HG02870 (cell line): ENCODE measurements around the gene PPFIA3.
"Not testable (repeated sequence)": the region's sequence is repeated elsewhere in the genome, so short reads cannot be mapped to it uniquely, and the experiment has no call there.

Experiments used
- ATAC-seq: cut with Tn5 transposase; IDR thresholded peaks from one replicate; pipeline ENCODE4 v1.9.1; 2021; ENCODE audit warnings: mild to moderate bottlenecking, moderate library complexity; ENCODE audit not compliant: unreplicated experiment

PPFIA3 gene

GRCh38 chr19:49173198-49173597 lies 53.9 kb downstream of the PPFIA3 start:
- ATAC-seq = no peak

- ATAC-seq = no peak
Measured at GRCh38 chr19:49180659-49181058, 61.3 kb downstream of the PPFIA3 start.

GRCh38 chr19:49182010-49182847 lies 62.9 kb downstream of the PPFIA3 start:
- not testable (repeated sequence) for ATAC-seq

- ATAC-seq = no peak
Measured at GRCh38 chr19:49182848-49183375, 63.6 kb downstream of the PPFIA3 start.

GRCh38 chr19:49186108-49186507 lies 66.8 kb downstream of the PPFIA3 start:
- no peak for ATAC-seq

- no peak for ATAC-seq
Measured at GRCh38 chr19:49188626-49189200, 69.4 kb downstream of the PPFIA3 start.

GRCh38 chr19:49189259-49189658 lies 69.9 kb downstream of the PPFIA3 start:
- ATAC-seq = no peak

GRCh38 chr19:49190781-49191180 lies 71.4 kb downstream of the PPFIA3 start:
- ATAC-seq = no peak

- ATAC-seq = no peak
Measured at GRCh38 chr19:49193822-49194394, 74.6 kb downstream of the PPFIA3 start.

- no peak for ATAC-seq
Measured at GRCh38 chr19:49194408-49194807, 75.1 kb downstream of the PPFIA3 start.

GRCh38 chr19:49196527-49197240 lies 77.3 kb downstream of the PPFIA3 start:
- no peak for ATAC-seq

GRCh38 chr19:49200238-49200862 lies 81.0 kb downstream of the PPFIA3 start:
- ATAC-seq = no peak
